HepG2 (cell line): ENCODE results near the gene SFXN5. TPM values are rescaled to one million over a fixed set of nuclear protein-coding genes. Genes with fewer than 3 reads are reported as not detected.
A peak's percentile ranks its signal among the peaks of the same experiment; 100 is the strongest.

Experiments
- CREB1 ChIP-seq, 2 experiments: fragments of 450-650 bp in 1 of 2; IDR thresholded peaks; 2 replicates each; pipeline ENCODE4 v1.6.1; 2016 to 2017; ENCODE audit warnings: control low read depth in 1 of 2, mild to moderate bottlenecking in 1 of 2, missing compliant biosample characterization in 1 of 2, missing genetic modification characterization in 1 of 2
- FOXO1 ChIP-seq: sonication (generic); formaldehyde crosslinking; IDR thresholded peaks from 2 replicates; pipeline ENCODE4 v1.4.0; 2020; ENCODE audit warnings: missing genetic modification reagents
- FOXP1 ChIP-seq, 2 experiments: fragments of 450-650 bp in 1 of 2; IDR thresholded peaks; 2 replicates each; pipeline ENCODE4 v1.6.1; 2017 to 2018; ENCODE audit warnings: antibody characterized with exemption in 1 of 2
- GABPA ChIP-seq, 2 experiments: IDR thresholded peaks; 2 replicates each; pipeline ENCODE4 v1.6.1; 2011 to 2016; ENCODE audit warnings: low read depth in 2 of 2, low read length in 1 of 2, missing biosample characterization in 1 of 2, missing genetic modification characterization in 1 of 2
- GATAD1 ChIP-seq: IDR thresholded peaks from 2 replicates; pipeline ENCODE4 v1.6.1; 2016; ENCODE audit warnings: missing genetic modification reagents, missing compliant biosample characterization
- GATAD2A ChIP-seq: IDR thresholded peaks from 2 replicates; pipeline ENCODE4 v1.6.1; 2016
- GFI1 ChIP-seq: sonication (generic); formaldehyde crosslinking; IDR thresholded peaks from 2 replicates; pipeline ENCODE4 v1.5.0; 2020; ENCODE audit warnings: missing genetic modification reagents, mild to moderate bottlenecking, borderline replicate concordance
- HNF4G ChIP-seq, 2 experiments: sonication (generic) in 1 of 2; formaldehyde crosslinking in 1 of 2; IDR thresholded peaks; 2 replicates each; pipeline versions ENCODE4 v1.4.0 to v1.6.1; 2011 to 2020; ENCODE audit warnings: borderline replicate concordance in 2 of 2, low read depth in 2 of 2, mild to moderate bottlenecking in 2 of 2, low read length in 1 of 2, missing genetic modification reagents in 1 of 2, moderate library complexity in 1 of 2
- ISX ChIP-seq: sonication (generic); formaldehyde crosslinking; conservative IDR thresholded peaks from 2 replicates; pipeline ENCODE4 v1.5.0; 2020; ENCODE audit warnings: missing genetic modification reagents
- KLF12 ChIP-seq: sonication (generic); formaldehyde crosslinking; IDR thresholded peaks from 2 replicates; pipeline ENCODE4 v1.4.0; 2020; ENCODE audit warnings: missing genetic modification reagents, borderline replicate concordance
- LCORL ChIP-seq, 2 experiments: fragments of 450-650 bp in 1 of 2; sonication (generic) in 1 of 2; formaldehyde crosslinking in 1 of 2; IDR thresholded peaks; 2 replicates each; pipeline versions ENCODE4 v1.5.0 to v1.6.1; 2017 to 2020; ENCODE audit warnings: antibody characterized with exemption in 1 of 2, missing genetic modification reagents in 1 of 2
- MTF2 ChIP-seq: sonication (generic); formaldehyde crosslinking; IDR thresholded peaks from 2 replicates; pipeline ENCODE4 v1.5.0; 2020; ENCODE audit warnings: missing genetic modification reagents, borderline replicate concordance
- NR2F6 ChIP-seq, 2 experiments: IDR thresholded peaks; 2 replicates each; pipeline ENCODE4 v1.6.1; 2016; ENCODE audit warnings: antibody characterized with exemption in 1 of 2, mild to moderate bottlenecking in 1 of 2
- PHF21A ChIP-seq: sonication (generic); formaldehyde crosslinking; IDR thresholded peaks from 2 replicates; pipeline ENCODE4 v1.5.0; 2020; ENCODE audit warnings: mild to moderate bottlenecking, missing genetic modification reagents
- SATB2 ChIP-seq: sonication (generic); formaldehyde crosslinking; IDR thresholded peaks from 2 replicates; pipeline ENCODE4 v1.5.0; 2020; ENCODE audit warnings: missing genetic modification reagents
- SP1 ChIP-seq, 2 experiments: fragments of 450-650 bp in 1 of 2; sonication (generic) in 1 of 2; formaldehyde crosslinking in 1 of 2; IDR thresholded peaks; 2 replicates each; pipeline versions ENCODE4 v1.4.0 to v1.6.1; 2016 to 2020; ENCODE audit warnings: missing genetic modification reagents in 1 of 2
- TRIM24 ChIP-seq: sonication (generic); formaldehyde crosslinking; IDR thresholded peaks from 2 replicates; pipeline ENCODE4 v1.8.0; 2022; ENCODE audit warnings: mild to moderate bottlenecking, missing genetic modification reagents
- ZNF12 ChIP-seq: sonication (generic); formaldehyde crosslinking; IDR thresholded peaks from 2 replicates; pipeline ENCODE4 v1.5.0; 2020; ENCODE audit warnings: missing genetic modification reagents
- ZNF296 ChIP-seq: sonication (generic); formaldehyde crosslinking; conservative IDR thresholded peaks from 2 replicates; pipeline ENCODE4 v1.5.0; 2020; ENCODE audit warnings: mild to moderate bottlenecking, missing genetic modification reagents
- ZNF446 ChIP-seq: sonication (generic); formaldehyde crosslinking; IDR thresholded peaks from 2 replicates; pipeline ENCODE4 v1.5.0; 2020; ENCODE audit warnings: mild to moderate bottlenecking, missing genetic modification reagents
- ZNF530 ChIP-seq: sonication (generic); formaldehyde crosslinking; IDR thresholded peaks from 2 replicates; pipeline ENCODE4 v1.5.0; 2020; ENCODE audit warnings: low read depth, mild to moderate bottlenecking, missing genetic modification reagents
- ZNF788 ChIP-seq: sonication (generic); formaldehyde crosslinking; IDR thresholded peaks from 2 replicates; pipeline ENCODE4 v1.5.0; 2020; ENCODE audit warnings: mild to moderate bottlenecking, missing genetic modification reagents, borderline replicate concordance
- ZNF790 ChIP-seq: sonication (generic); formaldehyde crosslinking; IDR thresholded peaks from 2 replicates; pipeline ENCODE4 v1.8.0; 2022; ENCODE audit warnings: missing genetic modification reagents, mild to moderate bottlenecking, borderline replicate concordance
- ZNF800 ChIP-seq: sonication (generic); formaldehyde crosslinking; IDR thresholded peaks from 2 replicates; pipeline ENCODE4 v1.4.0; 2020; ENCODE audit warnings: missing genetic modification reagents
- polyA plus RNA-seq, 8 experiments: library from polyadenylated mRNA; depleted of rRNA in 3 of 8; stranded (reverse) in 7 of 8; unstranded in 1 of 8; fragments of >200 nt; fragmentation: Illumina TruSeq in 4 of 8; extraction: Trizol in 4 of 8; gene quantifications; 2 replicates each; pipeline versions ENCODE4 v1.2.1 to v1.2.3, GENCODE V29; 2011 to 2016; ENCODE audit warnings: low read depth in 4 of 8, missing spikeins in 1 of 8, mixed read lengths in 1 of 8; ENCODE audit not compliant: insufficient read depth in 1 of 8
- total RNA-seq, 5 experiments: library from RNA; depleted of rRNA; stranded (reverse); fragments of >200 nt; fragmentation: Illumina TruSeq; extraction: Trizol; gene quantifications; 2 replicates each; pipeline ENCODE4 v1.2.3, GENCODE V29; 2016; ENCODE audit warnings: low read depth in 1 of 5
- TF ChIP-seq, protein P1 (sequence below): sonication (generic); formaldehyde crosslinking; IDR thresholded peaks from 2 replicates; pipeline ENCODE4 v1.4.0; 2020; ENCODE audit warnings: missing genetic modification reagents
- TF ChIP-seq, protein P2 (sequence below): sonication (generic); IDR thresholded peaks from 2 replicates; pipeline ENCODE4 v1.6.1; 2016; ENCODE audit warnings: low read depth, borderline replicate concordance

SFXN5 gene
- total and polyA plus RNA-seq, 2 of the 13 experiments (the other 11 are each of a cell fraction or from before 2014, with no cell fraction given), result 34.9 to 37.4 TPM

DNA sequence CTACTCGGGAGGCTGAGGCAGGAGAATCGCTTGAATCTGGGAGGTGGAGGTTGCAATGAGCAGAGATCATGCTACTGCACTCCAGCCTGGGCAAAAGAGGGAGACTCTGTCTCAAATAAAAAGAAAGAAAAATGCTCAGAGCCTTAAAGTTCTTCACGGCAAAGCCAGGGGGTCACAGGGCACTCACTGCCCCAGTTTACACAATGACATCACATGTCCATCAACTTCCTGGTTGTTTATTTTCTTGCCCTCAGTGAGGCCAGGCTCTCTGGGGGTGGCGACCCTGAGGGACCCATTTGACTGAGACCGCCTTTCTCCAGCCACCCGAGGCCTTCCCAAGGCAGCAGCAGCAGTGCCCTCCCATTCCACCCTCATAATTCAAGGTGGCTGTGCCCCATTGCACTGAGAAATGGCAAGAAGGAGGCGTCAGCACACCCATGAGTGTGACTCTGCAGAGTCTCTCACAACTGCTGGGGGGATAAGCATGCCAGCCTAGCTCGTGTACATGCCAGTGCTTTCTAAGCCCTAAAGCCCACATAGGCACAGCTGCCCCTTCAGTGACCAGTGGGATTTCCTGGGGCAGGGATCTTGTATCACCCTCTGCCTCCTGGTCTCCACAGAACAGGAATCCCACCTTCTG, 50.0 kb downstream of the SFXN5 start (continued):
- TF ChIP-seq TRIM24, result 0 out of 2 replicates have a peak, but pooled peaks have one; percentile 42
- peak; percentile 76 for TF ChIP-seq NR2F6 (IDR thresholded peaks at IDR 0.05)
- peak; percentile 88 for TF ChIP-seq NR2F6 (CRISPR knock-in tag; IDR thresholded peaks at IDR 0.05)
- peak; percentile 28; the same call in 1 of the 2 replicates for TF ChIP-seq GFI1
- peak; percentile 22 for TF ChIP-seq GATAD2A (CRISPR knock-in tag)
- no peak for TF ChIP-seq ZNF446 (CRISPR knock-in tag)
- TF ChIP-seq ZNF788 (CRISPR knock-in tag), result no peak
- TF ChIP-seq SP1 (IDR thresholded peaks at IDR 0.05), result no peak
- TF ChIP-seq SP1 (CRISPR knock-in tag; IDR thresholded peaks at IDR 0.05), result peak; percentile 33; the same call in 1 of the 2 replicates
- no peak; the same call in 1 of the 2 replicates for TF ChIP-seq PHF21A (CRISPR knock-in tag)
- TF ChIP-seq ZNF800, result 0 out of 2 replicates have a peak, but pooled peaks have one; percentile 19
- TF ChIP-seq, protein P1, sequence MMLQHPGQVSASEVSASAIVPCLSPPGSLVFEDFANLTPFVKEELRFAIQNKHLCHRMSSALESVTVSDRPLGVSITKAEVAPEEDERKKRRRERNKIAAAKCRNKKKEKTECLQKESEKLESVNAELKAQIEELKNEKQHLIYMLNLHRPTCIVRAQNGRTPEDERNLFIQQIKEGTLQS, result peak; percentile 79
- TF ChIP-seq MTF2 (CRISPR knock-in tag), result no peak
- TF ChIP-seq FOXP1 (IDR thresholded peaks at IDR 0.05), result peak; percentile 31; the same call in 1 of the 2 replicates
- TF ChIP-seq FOXP1 (CRISPR knock-in tag; IDR thresholded peaks at IDR 0.05), result peak; percentile 88
- no peak for TF ChIP-seq ZNF296 (CRISPR knock-in tag)
- no peak for TF ChIP-seq ZNF12 (CRISPR knock-in tag)
- TF ChIP-seq GABPA (IDR thresholded peaks at IDR 0.05; ENCODE audit: low read depth, low read length), result no peak
- no peak; the same call in 1 of the 2 replicates for TF ChIP-seq GABPA (CRISPR knock-in tag; IDR thresholded peaks at IDR 0.05; ENCODE audit: low read depth)
- TF ChIP-seq CREB1 (IDR thresholded peaks at IDR 0.05), result peak; percentile 65
- peak; percentile 61 for TF ChIP-seq CREB1 (CRISPR knock-in tag; IDR thresholded peaks at IDR 0.05)
- TF ChIP-seq, protein P2, sequence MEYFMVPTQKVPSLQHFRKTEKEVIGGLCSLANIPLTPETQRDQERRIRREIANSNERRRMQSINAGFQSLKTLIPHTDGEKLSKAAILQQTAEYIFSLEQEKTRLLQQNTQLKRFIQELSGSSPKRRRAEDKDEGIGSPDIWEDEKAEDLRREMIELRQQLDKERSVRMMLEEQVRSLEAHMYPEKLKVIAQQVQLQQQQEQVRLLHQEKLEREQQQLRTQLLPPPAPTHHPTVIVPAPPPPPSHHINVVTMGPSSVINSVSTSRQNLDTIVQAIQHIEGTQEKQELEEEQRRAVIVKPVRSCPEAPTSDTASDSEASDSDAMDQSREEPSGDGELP, result 0 out of 2 replicates have a peak, but pooled peaks have one; percentile 40
- TF ChIP-seq ISX, result no peak
- TF ChIP-seq GATAD1 (CRISPR knock-in tag), result no peak
- no peak for TF ChIP-seq ZNF790 (CRISPR knock-in tag)
- TF ChIP-seq HNF4G (IDR thresholded peaks at IDR 0.05; ENCODE audit: borderline replicate concordance, low read depth, low read length), result no peak; the same call in 1 of the 2 replicates
- TF ChIP-seq HNF4G (CRISPR knock-in tag; IDR thresholded peaks at IDR 0.05; ENCODE audit: borderline replicate concordance, low read depth), result no peak
- TF ChIP-seq LCORL (IDR thresholded peaks at IDR 0.05), result no peak
- no peak for TF ChIP-seq LCORL (CRISPR knock-in tag; IDR thresholded peaks at IDR 0.05)
- TF ChIP-seq ZNF530 (CRISPR knock-in tag), result no peak
- TF ChIP-seq FOXO1 (CRISPR knock-in tag), result peak; percentile 82; the same call in 1 of the 2 replicates
- TF ChIP-seq SATB2, result no peak
- TF ChIP-seq KLF12, result no peak
